Hematopoietic multipotent progenitor cell (in vitro differentiated cells): ENCODE data around the gene IL36B. TPM values are rescaled to one million over a fixed set of nuclear protein-coding genes. Genes with fewer than 3 reads are reported as not detected.
"Not testable (repeated sequence)": the region's sequence is repeated elsewhere in the genome, so short reads cannot be mapped to it uniquely, and the experiment has no call there.

Source experiments
- DNase-seq, 3 donors: peaks; one replicate each; pipeline ENCODE4 v3.0.0-alpha.2; 2011 to 2015; ENCODE audit warnings: low read depth in 2 of 3, low spot score in 2 of 3
- total RNA-seq: library from RNA; depleted of rRNA; stranded (reverse); fragments of >200 nt; gene quantifications from one replicate; pipeline ENCODE4 v1.2.3, GENCODE V29; 2012

The IL36B gene
- total RNA-seq: not detected

- DNase-seq: no peak
These were observed at the start of gene IL36B for GRCh38 chr2:113052396-113052917. Gene IL36B (minus strand): TSS chr2:113052867.

GRCh38 chr2:113102133-113102532 is 49.5 kb upstream of the IL36B start:
- DNase-seq: no peak

GRCh38 chr2:113098532-113098931 is 45.9 kb upstream of the IL36B start:
- no peak for DNase-seq

- no peak for DNase-seq
These were observed 45.4 kb upstream of the IL36B start for GRCh38 chr2:113098041-113098440.

- DNase-seq: not testable (repeated sequence)
These were observed 44.4 kb upstream of the IL36B start for GRCh38 chr2:113096842-113097618.

- not testable (repeated sequence) for DNase-seq
These were observed 43.6 kb upstream of the IL36B start for GRCh38 chr2:113096306-113096705.

- no peak for DNase-seq
These were observed 40.9 kb upstream of the IL36B start for GRCh38 chr2:113093613-113093977.

- no peak for DNase-seq
These were observed 40.4 kb upstream of the IL36B start for GRCh38 chr2:113092864-113093612.

GRCh38 chr2:113091231-113091896 is 38.7 kb upstream of the IL36B start:
- no peak for DNase-seq

- DNase-seq: no peak
These were observed 37.2 kb upstream of the IL36B start for GRCh38 chr2:113089916-113090315.

- DNase-seq: no peak
These were observed 35.7 kb upstream of the IL36B start for GRCh38 chr2:113088213-113088992.

- no peak for DNase-seq
These were observed 32.9 kb upstream of the IL36B start for GRCh38 chr2:113085542-113085941.

GRCh38 chr2:113084249-113085000 is 31.8 kb upstream of the IL36B start:
- peak in 2 of 3 donors; percentile 33 to 68 for DNase-seq

- peak in 1 of 3 donors; percentile 9 for DNase-seq
These were observed 30.6 kb upstream of the IL36B start for GRCh38 chr2:113083296-113083695.

GRCh38 chr2:113081488-113082210 is 29.0 kb upstream of the IL36B start:
- DNase-seq: no peak

GRCh38 chr2:113080134-113080533 is 27.5 kb upstream of the IL36B start:
- peak; percentile 6 to 69 (median 27) for DNase-seq

GRCh38 chr2:113079131-113079530 is 26.5 kb upstream of the IL36B start:
- no peak for DNase-seq

- DNase-seq: no peak
These were observed 25.7 kb upstream of the IL36B start for GRCh38 chr2:113078350-113078839.

- DNase-seq: no peak
These were observed 25.3 kb upstream of the IL36B start for GRCh38 chr2:113077921-113078320.
